Urothelium cell line (cell line): ENCODE results near the gene ADARB1.
"Not testable (repeated sequence)": the region's sequence is repeated elsewhere in the genome, so short reads cannot be mapped to it uniquely, and the experiment has no call there.

Experiments
- DNase-seq: peaks from one replicate; pipeline ENCODE4 v3.0.0; 2011; ENCODE audit warnings: low spot score, mixed read lengths
- FAIRE-seq: peaks from 2 replicates; lab custom pipeline; 2011; peaks lifted over from hg19 to GRCh38; lab: Jason Lieb, UNC

ADARB1 gene

GRCh38 chr21:45132841-45133573, 58.6 kb downstream of the ADARB1 start:
- no peak for DNase-seq
- FAIRE-seq = no peak

GRCh38 chr21:45133574-45134278, 59.3 kb downstream of the ADARB1 start:
- not testable (repeated sequence) for FAIRE-seq, DNase-seq

- DNase-seq (no peak), FAIRE-seq (no peak)
These were observed 60.1 kb downstream of the ADARB1 start for GRCh38 chr21:45134279-45135076.

- FAIRE-seq (no peak), DNase-seq (no peak)
These were observed 60.7 kb downstream of the ADARB1 start for GRCh38 chr21:45135122-45135521.

- no peak for FAIRE-seq
- DNase-seq = no peak
These were observed 61.5 kb downstream of the ADARB1 start for GRCh38 chr21:45135868-45136267.

GRCh38 chr21:45136500-45136899, 62.1 kb downstream of the ADARB1 start:
- no peak for FAIRE-seq
- no peak for DNase-seq

- FAIRE-seq (no peak), DNase-seq (peak; percentile 77)
These were observed 62.7 kb downstream of the ADARB1 start for GRCh38 chr21:45136927-45137611.

- FAIRE-seq (no peak), DNase-seq (no peak)
These were observed 63.2 kb downstream of the ADARB1 start for GRCh38 chr21:45137612-45137937.

- FAIRE-seq (no peak), DNase-seq (peak; percentile 61)
These were observed 64.0 kb downstream of the ADARB1 start for GRCh38 chr21:45138199-45139002.

GRCh38 chr21:45139003-45139360, 64.6 kb downstream of the ADARB1 start:
- not testable (repeated sequence) for FAIRE-seq, DNase-seq

- no peak for FAIRE-seq
These were observed 65.1 kb downstream of the ADARB1 start for GRCh38 chr21:45139473-45139872.

GRCh38 chr21:45140346-45140940, 66.1 kb downstream of the ADARB1 start:
- peak; percentile 81 for FAIRE-seq
- peak; percentile 81 for DNase-seq

More at GRCh38 chr21:45139473-45139872, 65.1 kb downstream of the ADARB1 start:
- DNase-seq = no peak

GRCh38 chr21:45140944-45141343, 66.6 kb downstream of the ADARB1 start:
- not testable (repeated sequence) for FAIRE-seq, DNase-seq

GRCh38 chr21:45141507-45141906, 67.1 kb downstream of the ADARB1 start:
- DNase-seq (no peak), FAIRE-seq (no peak)

- DNase-seq = peak; percentile 44
These were observed 68.3 kb downstream of the ADARB1 start for GRCh38 chr21:45142469-45143308.

GRCh38 chr21:45143855-45144254, 69.5 kb downstream of the ADARB1 start:
- DNase-seq (no peak), FAIRE-seq (no peak)

More at GRCh38 chr21:45142469-45143308, 68.3 kb downstream of the ADARB1 start:
- no peak for FAIRE-seq

- DNase-seq = no peak
- FAIRE-seq = no peak
These were observed 70.8 kb downstream of the ADARB1 start for GRCh38 chr21:45145146-45145545.

- DNase-seq, FAIRE-seq: not testable (repeated sequence)
These were observed 71.5 kb downstream of the ADARB1 start for GRCh38 chr21:45145846-45146245.

- DNase-seq (no peak), FAIRE-seq (no peak)
These were observed 71.9 kb downstream of the ADARB1 start for GRCh38 chr21:45146306-45146705.
